Measurements from ENCODE around the gene MTX1. TPM values are rescaled to one million over a fixed set of nuclear protein-coding genes. Genes with fewer than 3 reads are reported as not detected.

MTX1 gene
- polyA plus RNA-seq, 1 of the 3 experiments (the other 2 are of a cell fraction) = 79.1 TPM

- Histone ChIP-seq H3K9me2 (no peaks in the 10 kb centered on the region), H3K27ac (ENCODE audit: low read depth in 2 of 2, low read length in 1 of 2) (no peak overlapping the region), H3K4me3 (ENCODE audit: low read depth in 2 of 2, low read length in 1 of 2) (no peak overlapping the region), H3K36me3 (replicated peaks in 1 of 2; ENCODE audit: control insufficient read depth in 1 of 2, insufficient read depth in 2 of 2, low read length in 1 of 2) (peaks cover 16% of the 10 kb centered on the region in 2 experiments), H3K79me2 (ENCODE audit: insufficient read depth) (peaks cover 41% of the 10 kb centered on the region), H3K4me2 (peak overlapping the region; percentile 94; the same call in 1 of the 2 replicates), H4K20me1 (ENCODE audit: insufficient read depth) (no peaks in the 10 kb centered on the region), H2AFZ (ENCODE audit: low read depth) (no peak overlapping the region), H3K9me3 (no peaks in the 10 kb centered on the region), H3K4me1 (ENCODE audit: control insufficient read depth in 1 of 2, insufficient read depth in 2 of 2, low read depth in 1 of 2, low read length in 1 of 2) (peaks cover 0 to 28% of the 10 kb centered on the region in 2 experiments; a peak in 3 of 4 replicates), H3K9ac (no peak overlapping the region), H3K27me3 (ENCODE audit: insufficient read depth) (no peaks in the 10 kb centered on the region), H3F3A (replicated peaks; ENCODE audit: insufficient read depth) (peaks cover 45% of the 10 kb centered on the region)
- TF ChIP-seq SIN3A (IDR thresholded peaks at IDR 0.05; ENCODE audit: borderline replicate concordance, low read depth, low read length) (no peak), POLR2AphosphoS5 (IDR thresholded peaks at IDR 0.05; ENCODE audit: low read depth, low read length) (no peak), RAD21 (IDR thresholded peaks at IDR 0.05; ENCODE audit: low read length) (no peak), RXRA (IDR thresholded peaks at IDR 0.05; ENCODE audit: borderline replicate concordance, low read depth) (no peak), MXI1 (IDR thresholded peaks at IDR 0.05; ENCODE audit: low read depth, low read length) (no peak), YY1 (IDR thresholded peaks at IDR 0.05; ENCODE audit: low read depth) (no peak), FOSL2 (IDR thresholded peaks at IDR 0.05; ENCODE audit: borderline replicate concordance, low read depth) (no peak), MEF2A (IDR thresholded peaks at IDR 0.05; ENCODE audit: borderline replicate concordance, low read depth) (no peak), IRF3 (IDR thresholded peaks at IDR 0.05; ENCODE audit: low read depth, low read length) (no peak), FOXM1 (IDR thresholded peaks at IDR 0.05; ENCODE audit: low read depth) (no peak), TEAD4 (IDR thresholded peaks at IDR 0.05; ENCODE audit: borderline replicate concordance, insufficient read depth) (no peak), JUND (IDR thresholded peaks at IDR 0.05) (no peak)
- DNase-seq = no peak
- 97% methylated on average over 7 of the region's 7 CpGs for whole genome bisulfite sequencing (ENCODE audit: low lambda C conversion rate)
- ChIA-PET CTCF (interaction anchor here (0.6 to 14.8 kb wide), 8 partner anchors 9 to 550 kb away, joined by 3 to 496 read pairs (median 4); no protein-coding TSS in a partner anchor), POLR2A (interaction anchor here (0.8 kb wide), 1 partner anchor 85 kb away, joined by 3 read pairs; no protein-coding TSS in a partner anchor)
Measured at GRCh38 chr1:155170806-155171205, 37.7 kb upstream of the MTX1 start.

- no peak for DNase-seq
- TF ChIP-seq MAX (IDR thresholded peaks at IDR 0.05; ENCODE audit: low read depth) = 0 out of 2 replicates have a peak, but pooled peaks have one; percentile 32
- no peak for TF ChIP-seq FOXM1 (IDR thresholded peaks at IDR 0.05; ENCODE audit: low read depth)
- H3K36me3 ChIP-seq (replicated peaks in 1 of 2; ENCODE audit: control insufficient read depth in 1 of 2, insufficient read depth in 2 of 2, low read length in 1 of 2) = peaks cover 19 to 23% of the 10 kb centered on the region in 2 experiments
- no peaks in the 10 kb centered on the region for H3K27me3 ChIP-seq (ENCODE audit: insufficient read depth)
- ChIA-PET POLR2A (interaction anchor here (0.7 to 1.6 kb wide), 5 partner anchors 22 to 121 kb away, joined by 3 to 12 read pairs (median 5); partner anchors contain the start of genes ADAM15 and CLK2), CTCF (interaction anchor here (0.7 to 14.8 kb wide), 30 partner anchors 7 to 403 kb away, joined by 3 to 496 read pairs (median 5); partner anchors contain the start of genes EFNA1, MTX1, SCAMP3 and THBS3)
- peak overlapping the region; percentile 94 for H3K4me2 ChIP-seq
- no peaks in the 10 kb centered on the region for H3K9me2 ChIP-seq
- peaks cover 0 to 38% of the 10 kb centered on the region in 2 experiments; a peak in 3 of 4 replicates for H3K4me1 ChIP-seq (ENCODE audit: control insufficient read depth in 1 of 2, insufficient read depth in 2 of 2, low read depth in 1 of 2, low read length in 1 of 2)
- WGBS (ENCODE audit: low lambda C conversion rate) = 36% methylated on average over 8 of the region's 8 CpGs
- H2AFZ ChIP-seq (ENCODE audit: low read depth) = peak overlapping the region; percentile 80
- no peaks in the 10 kb centered on the region for H4K20me1 ChIP-seq (ENCODE audit: insufficient read depth)
- H3K9me3 ChIP-seq = no peaks in the 10 kb centered on the region
- peaks cover 51% of the 10 kb centered on the region for H3F3A ChIP-seq (replicated peaks; ENCODE audit: insufficient read depth)
- peaks cover 41% of the 10 kb centered on the region for H3K79me2 ChIP-seq (ENCODE audit: insufficient read depth)
- H3K4me3 ChIP-seq (ENCODE audit: low read depth in 2 of 2, low read length in 1 of 2) = peak overlapping the region; percentile 75 to 93
- H3K27ac ChIP-seq (ENCODE audit: low read depth in 2 of 2, low read length in 1 of 2) = peak overlapping the region; percentile 92; a peak in 3 of 4 replicates
- H3K9ac ChIP-seq = peak overlapping the region; percentile 96
Measured at GRCh38 chr1:155171836-155172731, 36.4 kb upstream of the MTX1 start.

All from SK-N-SH (cell line).